Hindlimb muscle (tissue), 1 donor: ENCODE data around the gene DNM3. TPM values are rescaled to one million over a fixed set of nuclear protein-coding genes. Genes with fewer than 3 reads are reported as not detected.
A peak's percentile ranks its signal among the peaks of the same experiment; 100 is the strongest.

Source experiments
- DNase-seq: peaks from one replicate; pipeline ENCODE4 v3.0.0-alpha.2; 2013
- polyA plus RNA-seq: library from polyadenylated mRNA; unstranded; fragments of 120-200 nt; gene quantifications from one replicate; pipeline ENCODE4 v1.2.1, GENCODE V29; 2013; ENCODE audit not compliant: insufficient read length

Gene DNM3
- polyA plus RNA-seq, 1 donor: 1.9 TPM

DNA sequence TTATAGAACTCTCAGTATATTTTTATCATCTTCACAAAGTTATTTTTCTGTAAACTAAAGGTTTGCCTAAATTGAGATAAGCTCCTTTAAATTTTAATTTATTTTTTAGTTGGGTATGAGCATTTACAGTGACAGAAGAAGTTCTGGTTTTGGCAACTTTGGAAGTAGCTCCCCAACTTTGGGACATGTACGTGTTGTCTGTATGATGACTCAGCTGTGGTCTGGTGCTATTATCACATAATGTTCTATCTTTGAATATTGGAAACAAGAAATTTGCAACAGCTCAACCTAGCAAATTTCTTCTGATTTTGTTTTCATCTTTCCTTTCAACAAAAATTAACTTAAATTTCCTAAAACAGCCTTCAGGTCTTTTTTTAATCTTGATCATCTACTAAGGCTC is 532.6 kb downstream of the DNM3 start:
- no peak for DNase-seq

DNA sequence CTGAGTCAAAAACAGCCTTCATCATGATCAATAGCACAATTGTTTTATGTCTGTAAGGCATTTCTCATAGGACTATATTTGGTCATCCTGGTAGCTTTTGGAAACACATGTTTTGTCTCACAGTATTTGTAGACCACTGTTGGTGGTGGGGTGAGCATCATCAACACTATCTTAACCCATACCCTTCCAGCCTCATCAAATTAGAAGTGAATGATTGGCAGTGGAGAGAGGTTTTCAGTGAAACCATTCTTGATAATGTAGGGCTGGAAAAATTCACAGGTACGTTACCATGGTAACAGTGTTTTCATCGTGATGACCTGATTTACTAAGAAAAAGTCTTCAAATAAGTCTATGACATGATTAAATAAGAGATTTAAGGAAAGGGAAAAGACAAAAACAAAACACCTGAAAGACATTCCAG is 533.9 kb downstream of the DNM3 start:
- DNase-seq: no peak

DNA sequence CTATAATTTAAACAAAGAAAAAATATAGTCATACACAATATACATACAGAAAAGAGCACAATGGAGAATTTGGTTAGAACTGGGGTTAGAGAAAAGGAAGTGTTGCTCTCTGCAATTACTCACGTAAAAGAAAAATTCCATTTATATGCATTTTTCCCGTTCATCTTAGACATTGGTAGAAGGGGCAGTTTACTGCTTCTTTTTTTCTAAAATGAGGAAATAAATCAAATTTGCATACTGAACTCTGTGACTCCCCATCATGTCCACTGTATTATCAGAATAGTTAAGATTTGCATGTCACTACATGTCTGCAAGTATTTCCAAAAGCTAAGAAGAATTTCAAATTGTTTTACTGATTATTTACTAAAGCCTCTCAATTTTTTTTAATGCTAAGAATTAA is 535.1 kb downstream of the DNM3 start:
- no peak for DNase-seq

DNA sequence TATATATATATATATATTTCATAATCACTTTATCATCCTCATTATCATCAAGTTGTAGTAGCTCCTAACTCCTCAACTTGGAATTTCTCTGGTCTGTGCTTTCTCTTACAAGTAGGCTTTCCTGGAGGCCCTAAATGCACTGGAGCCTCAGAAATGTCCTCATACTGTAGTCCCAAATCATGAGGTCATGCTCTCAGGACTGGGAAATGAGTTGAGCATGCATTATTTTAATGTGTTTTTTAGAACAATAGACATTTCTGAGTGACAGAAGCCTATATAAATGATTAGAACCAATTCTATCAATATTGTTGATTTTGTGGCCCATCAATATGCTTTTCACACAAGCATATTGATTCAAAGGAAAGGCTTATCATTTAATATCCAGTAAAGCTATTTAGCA is 536.3 kb downstream of the DNM3 start:
- no peak for DNase-seq

DNA sequence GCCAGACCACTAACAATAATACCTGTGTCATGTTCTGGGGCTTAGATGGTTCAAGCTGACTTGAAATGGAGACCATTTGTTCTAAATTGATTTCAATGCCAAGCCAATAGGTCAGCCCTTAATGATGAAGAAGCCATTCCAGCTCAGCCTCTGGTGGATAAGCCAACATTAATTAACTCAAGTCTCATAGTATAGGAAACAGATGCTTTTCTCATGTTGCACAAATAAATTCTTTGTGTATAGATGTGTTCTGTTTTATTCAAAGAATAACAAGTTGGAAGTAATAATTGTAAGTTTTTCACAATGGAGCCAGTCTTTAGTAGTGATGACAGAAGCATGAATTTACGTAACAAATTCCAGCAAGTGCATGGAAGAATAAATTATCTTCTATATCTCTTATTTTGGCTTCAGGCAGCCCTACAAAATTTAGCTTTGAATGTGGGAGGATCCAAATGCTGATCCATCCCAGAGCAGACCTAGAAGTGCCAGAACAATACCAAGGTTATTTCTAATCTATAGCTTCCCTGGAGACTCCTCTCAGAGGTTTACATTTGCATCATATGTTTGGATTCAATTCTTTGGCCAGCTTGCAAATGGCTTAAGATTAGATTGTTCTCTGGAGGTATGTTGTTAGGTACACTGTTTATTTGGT is 536.9 kb downstream of the DNM3 start:
- DNase-seq: no peak

DNA sequence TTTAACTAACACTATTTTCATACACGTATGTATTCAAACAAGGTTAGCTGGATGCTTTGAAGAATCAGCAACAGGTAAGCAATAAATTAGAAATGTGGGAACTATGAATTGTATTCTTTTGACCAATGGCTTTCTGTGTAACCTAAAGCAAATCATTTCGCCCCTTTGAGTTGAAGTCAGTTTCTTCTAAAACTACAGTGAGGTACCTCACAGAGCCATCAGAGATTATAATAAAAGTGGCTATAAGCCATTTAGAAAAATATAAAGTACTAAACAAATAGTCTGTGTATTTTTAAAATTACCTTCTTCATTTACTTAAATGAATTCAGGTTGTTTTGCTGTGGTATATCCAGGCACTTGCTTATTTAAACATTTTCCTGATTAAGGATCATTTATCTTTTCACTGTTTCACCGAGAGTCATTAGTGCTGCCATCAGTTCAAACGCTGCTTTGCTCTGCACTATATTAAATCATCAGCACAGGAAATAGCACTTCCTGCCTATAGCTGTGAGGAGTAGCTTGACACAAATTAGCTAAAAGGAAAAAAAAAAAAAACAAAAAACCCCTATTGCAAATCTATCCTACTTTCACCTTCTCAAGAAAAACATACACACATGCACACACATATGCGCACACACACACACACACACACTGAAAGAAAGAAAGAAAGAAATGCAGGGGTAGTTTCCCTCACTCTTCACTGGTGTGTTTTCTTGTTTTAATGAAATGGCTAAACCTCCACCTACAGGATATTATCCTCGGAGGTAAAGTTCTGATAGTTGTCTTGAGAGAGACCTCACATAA is 539.3 kb downstream of the DNM3 start:
- DNase-seq: no peak

DNA sequence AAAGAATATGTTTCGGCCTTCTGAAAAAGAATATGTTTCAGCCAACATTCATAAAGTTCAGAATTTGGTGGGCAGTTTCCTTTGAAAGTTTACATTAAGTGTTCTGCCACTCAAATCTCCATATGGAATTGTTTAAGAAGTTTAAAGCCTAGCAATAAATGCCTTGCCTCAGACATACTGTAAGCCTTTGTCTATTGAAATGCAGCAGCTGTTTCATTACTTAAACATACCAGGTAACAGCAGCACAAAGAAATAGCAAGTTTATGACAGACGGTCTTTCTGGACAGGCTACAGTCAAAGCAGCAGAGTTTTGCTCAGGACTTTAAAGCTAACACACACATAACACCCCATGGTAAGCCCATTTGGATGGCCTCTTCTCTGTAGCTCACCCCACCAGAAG is 540.6 kb downstream of the DNM3 start:
- DNase-seq: peak; percentile 41

DNA sequence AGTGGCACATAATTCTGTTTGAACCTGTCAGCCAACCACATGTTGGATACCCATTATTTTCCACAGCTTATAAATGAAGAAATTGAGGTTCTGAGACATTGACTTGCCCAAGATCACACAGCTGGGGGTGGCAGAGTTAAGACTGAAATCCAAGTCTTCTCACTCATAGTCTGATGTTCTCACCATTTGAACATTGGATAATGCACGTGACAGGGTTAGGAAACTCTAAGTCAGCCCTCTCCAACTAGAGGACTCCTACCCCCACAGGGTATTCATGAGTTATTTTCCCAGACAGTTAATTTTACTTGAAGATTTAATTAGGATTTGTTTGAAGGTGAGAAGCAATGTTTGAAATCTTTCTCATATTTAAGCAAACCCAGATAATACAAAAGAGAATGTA is 541.1 kb downstream of the DNM3 start:
- no peak for DNase-seq

DNA sequence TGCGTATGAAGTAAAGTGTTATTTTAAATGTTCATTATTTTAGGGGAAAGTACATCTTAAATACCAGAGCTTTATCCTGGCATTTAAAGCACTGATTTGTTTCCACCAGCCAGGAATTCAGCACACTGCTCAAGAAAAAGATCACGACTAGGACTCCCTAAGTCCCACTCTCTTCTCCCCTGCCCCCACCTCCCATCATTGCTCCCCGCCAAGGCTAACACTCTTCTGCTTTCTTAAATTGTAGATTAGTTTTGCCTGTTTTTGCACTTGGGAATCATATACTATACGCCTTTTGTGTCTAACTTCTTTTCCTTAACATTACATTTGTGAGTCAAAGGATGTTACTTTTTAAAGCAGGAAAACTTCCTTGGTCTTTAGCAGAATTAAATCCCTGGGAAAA is 541.7 kb downstream of the DNM3 start:
- DNase-seq: peak; percentile 50

DNA sequence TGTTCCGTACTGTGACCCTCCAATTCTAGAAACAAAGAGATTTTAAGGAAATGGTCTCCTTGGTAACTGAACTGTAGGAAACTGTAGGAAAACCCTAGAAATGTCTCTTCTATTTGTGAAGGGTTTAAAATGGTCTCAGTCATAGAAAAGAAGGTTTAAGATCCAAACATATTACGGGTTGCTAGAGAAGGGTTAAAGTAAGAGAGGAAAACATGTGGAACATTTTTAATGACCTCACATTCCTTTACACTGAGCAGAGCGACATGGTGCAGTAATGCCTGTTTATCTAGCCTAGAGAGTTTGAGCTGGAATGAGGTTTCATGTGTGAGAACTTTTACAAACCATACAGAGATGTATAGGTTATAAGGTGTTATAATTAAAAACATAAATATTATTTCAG is 542.2 kb downstream of the DNM3 start:
- no peak for DNase-seq

DNA sequence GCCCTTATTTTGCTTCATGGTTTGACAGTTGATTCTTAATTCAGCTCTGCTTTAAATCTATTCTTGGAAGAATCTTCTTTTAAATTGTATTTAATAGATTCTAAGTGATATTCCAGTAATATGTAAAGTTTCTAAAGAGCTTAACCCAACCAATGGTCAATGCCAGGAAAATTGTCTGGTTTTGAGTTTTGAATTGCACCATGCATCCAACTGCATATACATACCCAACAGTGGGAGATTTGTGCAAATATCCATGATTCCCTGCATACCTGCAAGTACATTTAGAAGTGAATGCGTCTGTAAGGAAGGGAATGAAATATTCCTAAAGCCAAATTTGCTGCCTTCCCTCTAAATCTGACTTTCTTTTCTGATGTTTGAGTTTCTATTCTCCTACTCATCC is 543.4 kb downstream of the DNM3 start:
- DNase-seq: peak; percentile 55

DNA sequence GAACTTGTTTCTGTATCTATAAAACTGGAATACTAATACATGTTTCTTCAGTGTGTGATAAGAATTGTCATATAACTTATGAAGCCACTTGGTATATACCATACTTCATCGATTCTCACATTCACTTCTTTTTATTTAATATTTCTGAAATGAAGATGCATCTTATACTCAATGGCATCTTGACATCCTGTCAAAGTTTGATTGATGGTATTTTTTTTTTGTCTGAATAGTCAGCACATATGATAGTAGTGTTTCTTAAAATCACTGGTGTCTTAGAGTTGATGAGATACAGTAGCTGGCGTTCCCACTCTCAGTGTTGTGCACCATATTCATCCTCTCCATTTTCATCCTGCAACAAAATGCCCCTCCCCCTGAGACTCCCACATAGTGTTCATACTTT is 544.7 kb downstream of the DNM3 start:
- no peak for DNase-seq

DNA sequence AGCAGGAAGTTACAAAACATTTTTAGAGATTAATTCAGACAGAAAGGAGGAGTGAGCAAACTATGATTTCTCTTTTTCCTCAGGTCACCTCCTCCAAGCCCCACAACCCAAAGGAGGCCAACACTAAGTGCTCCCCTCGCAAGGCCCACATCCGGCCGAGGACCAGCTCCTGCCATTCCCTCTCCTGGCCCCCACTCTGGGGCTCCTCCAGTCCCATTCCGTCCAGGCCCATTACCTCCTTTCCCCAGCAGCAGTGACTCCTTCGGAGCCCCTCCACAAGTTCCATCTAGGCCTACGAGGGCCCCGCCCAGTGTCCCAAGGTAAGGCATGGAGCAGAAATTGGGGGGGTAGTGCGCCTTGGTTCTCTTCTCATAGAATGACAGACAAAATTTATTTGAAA is 547.2 kb downstream of the DNM3 start:
- DNase-seq: no peak

DNA sequence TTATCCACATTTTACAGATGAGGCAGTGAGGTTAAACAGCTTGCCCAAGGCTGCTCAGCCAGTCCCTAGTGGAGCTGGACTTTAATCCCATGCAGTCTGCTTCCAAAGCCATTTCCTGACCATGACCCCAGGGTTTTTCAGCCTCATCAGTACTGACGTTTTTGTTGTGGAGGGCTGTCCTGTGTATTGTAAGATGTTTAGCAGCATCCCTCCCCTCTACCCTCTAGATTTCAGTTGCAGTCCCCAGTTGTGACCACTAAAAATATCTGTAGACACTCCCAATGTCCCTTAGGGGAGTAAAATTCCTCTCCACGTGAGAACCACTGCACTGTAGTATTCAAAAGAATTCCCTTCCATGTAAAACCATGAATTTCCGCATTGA is 549.0 kb downstream of the DNM3 start:
- no peak for DNase-seq

DNA sequence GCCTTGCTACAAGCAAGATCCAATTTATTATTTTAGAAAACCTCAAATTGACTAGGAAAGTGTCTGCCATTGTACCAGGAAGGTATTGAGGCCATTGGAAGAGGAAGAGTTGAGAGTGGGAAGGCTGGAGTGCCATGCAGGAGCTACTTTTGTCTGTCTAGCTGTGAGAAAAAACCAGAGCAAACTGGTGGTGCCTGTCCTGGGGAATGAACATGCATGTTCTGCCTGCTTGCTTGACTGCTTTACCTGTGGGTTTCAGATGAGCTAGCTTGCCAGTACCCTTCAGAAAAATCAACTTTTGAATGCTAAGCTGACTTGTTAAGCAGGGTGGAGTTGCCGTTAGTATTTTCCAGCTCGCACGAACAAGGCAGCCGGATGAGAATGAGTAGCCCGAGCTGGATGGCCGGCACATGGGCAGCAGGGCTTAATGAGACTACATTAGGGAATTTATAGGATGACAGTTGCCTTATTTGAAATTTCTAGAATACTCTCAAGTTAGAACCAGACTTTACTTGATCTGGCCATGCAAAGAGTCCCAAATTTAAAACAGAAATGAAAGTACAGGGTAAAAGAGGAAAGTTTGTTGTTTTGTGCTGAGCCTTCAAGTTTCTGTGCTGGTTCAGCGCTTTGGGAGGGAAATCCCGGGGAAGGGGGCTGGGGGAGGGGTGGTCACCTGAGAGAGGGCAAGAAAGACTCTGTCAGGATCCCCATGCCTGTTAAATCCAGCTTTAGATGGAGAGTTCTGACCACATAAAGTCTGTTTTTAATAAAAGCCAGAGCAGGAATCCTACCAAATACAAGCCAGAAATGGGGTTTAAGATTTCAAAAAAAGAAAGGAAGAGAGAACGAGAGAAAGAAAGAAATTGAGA is 549.6 kb downstream of the DNM3 start:
- peak; percentile 47 for DNase-seq

DNA sequence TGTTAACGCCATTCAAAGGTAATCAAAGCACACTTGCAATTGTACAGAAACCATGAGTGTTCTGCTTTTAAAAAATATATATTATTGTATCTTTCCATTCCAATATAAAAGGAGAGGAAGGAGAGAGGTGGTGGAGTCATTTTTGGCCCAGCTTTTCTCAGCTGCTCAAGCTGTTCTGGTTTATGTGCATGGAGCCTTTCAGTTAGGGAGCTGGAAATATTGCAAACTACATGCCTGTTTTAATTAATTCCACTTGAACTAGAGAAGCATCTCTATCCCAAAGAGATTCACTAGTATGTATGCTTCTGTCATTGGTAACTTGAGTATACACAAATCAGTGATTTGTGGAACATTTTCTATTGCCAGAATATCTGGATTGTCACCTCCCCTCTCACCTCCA is 550.7 kb downstream of the DNM3 start:
- DNase-seq: no peak

DNA sequence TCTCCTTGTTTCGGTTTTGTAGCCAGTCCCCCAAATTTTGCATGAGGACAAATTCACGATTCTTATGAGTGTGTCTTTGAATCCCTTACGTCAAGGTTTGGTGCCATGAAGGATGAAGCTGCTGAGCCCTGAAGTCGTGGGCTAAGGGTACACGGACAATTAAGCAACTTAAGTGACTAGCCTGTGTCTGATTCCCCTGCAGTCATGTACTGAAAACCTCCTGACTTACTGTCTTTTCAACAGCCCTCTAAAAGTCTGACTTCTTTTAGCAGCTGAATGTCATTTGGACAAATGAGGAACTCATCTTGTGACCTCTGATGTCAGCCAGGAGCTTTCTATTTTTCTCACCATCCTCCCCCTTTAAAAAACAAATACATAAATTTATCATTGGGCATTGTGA is 552.1 kb downstream of the DNM3 start:
- DNase-seq: no peak

DNA sequence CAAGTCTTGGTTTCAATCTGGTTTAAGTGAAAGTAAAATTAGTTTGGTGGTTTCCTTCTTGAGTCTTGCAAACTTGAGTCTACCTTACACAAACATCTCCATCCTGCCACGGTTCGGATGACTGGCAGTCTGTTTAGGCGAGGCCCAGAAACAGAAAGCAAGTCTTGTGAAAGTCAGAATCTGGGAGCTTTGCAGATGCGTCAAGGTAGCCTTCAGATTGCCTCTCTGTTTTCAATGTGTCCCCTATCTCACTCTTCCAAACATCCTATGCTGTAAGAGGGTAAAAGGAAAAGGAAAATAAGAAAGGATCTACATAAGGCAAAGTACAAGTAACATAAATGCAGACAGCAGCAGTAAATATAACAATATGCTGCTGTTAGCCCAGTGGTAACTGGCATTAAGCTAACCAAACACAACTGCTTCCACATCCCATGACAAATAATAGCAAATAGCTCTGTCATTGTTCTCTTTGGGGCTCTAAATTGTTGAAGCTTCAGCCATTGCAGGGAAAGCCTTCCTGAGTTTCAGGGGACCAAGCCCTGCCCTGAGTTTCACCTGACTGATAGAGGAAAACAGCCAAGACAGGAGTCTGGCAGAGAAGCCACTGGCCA is 552.9 kb downstream of the DNM3 start:
- DNase-seq: no peak

DNA sequence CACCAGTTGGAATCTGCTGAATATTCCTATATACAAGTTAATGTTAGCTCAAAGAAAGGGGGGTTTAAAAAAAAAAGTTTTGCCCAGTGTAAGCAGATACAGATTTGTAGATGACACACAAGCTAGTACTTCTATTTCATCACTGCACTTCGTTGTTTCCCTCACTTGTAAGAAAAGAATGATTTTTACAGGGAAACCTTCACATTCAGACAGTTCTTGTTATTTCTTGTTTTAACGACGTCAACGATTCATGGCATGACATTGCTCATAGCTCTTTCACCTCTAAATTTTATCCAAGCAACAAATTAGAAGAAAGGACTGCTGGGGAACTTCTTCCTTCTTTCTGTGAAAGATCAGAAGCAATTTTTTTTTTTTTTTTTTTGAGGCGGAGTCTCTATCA is 553.5 kb downstream of the DNM3 start:
- DNase-seq: no peak

DNA sequence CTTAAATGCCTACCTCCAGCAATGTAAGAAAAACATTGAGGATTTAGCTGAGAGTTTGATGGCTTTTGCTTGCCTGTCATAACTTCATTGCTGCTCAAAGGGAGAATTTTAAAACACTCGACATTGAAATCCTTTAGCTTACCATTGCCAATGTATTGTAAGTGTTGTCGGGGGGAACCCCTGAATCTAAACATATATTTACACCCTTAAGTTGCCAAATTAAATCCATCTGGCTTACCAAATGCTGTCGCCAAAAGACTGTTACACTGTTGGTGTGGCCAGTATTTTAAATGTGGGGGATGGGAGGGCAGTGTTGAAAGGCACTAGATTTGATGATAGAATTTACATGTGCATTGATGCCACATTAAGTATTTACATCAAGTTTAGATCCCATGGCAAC is 554.3 kb downstream of the DNM3 start:
- no peak for DNase-seq

DNA sequence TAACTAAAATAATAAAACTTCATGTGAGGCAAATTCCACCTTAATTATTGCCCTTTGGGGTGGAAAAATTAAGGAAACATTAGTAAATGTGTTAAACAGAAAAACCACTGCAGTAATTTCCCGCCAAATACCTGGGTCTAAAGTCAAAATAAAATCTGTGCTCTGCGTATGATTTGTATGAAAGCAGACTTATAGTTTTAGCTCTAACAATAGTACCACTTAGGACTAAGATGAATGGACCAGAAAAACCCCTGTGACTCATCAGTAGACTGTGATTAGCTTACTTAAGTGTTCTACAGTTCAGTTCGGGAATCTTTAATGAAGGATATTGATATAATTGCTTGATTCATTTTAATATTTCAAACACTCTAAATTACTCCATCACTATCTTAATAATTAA is 555.9 kb downstream of the DNM3 start:
- no peak for DNase-seq

DNA sequence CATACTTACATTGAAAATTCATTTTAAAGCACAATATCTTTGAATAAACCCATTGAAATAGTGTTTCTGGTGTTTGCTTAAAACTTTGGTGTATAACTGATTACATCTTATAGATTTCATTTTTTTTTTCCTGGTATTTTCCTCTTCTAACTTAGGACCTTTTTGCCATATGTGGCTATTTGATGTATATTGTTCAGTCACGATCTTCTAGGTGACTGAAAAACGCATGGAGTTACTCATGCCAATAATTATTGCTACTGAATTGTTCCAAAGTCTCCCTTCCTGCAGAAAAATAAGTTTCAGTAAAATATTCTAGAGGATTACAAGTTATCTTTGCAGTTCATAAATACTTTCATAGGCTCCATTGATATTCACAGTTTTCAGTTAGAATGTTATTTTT is 556.3 kb downstream of the DNM3 start:
- DNase-seq: no peak

DNA sequence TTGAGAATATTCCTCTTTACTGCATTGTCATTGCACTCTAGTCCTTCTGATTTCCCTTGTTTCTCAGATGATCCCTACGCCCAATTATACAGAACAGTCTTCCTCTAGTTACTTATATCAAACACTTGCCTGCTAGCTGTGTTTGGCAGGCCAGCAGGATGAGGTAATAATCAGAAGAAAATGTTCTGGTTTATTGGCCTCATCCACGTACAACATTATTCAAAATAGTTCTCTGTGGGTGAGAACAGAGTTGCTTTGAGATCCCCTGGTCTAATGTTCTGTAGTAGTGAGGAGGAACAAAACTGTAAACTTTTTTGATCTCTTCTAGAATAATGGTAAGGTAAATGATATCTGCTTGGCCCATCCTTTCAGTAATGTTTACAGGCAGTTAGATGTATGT is 556.9 kb downstream of the DNM3 start:
- DNase-seq: no peak
